KMS-11 (cell line): Measurements from ENCODE around the gene MAML3.

ENCODE experiments used
- H2AFZ ChIP-seq: fragments of 200-600 bp; sonication (generic); 2 replicates; pipeline ENCODE4 v1.6.1; 2016; ENCODE audit warnings: antibody characterized with exemption, mixed run types, low read depth
- H3K27ac ChIP-seq: fragments of 200-600 bp; sonication (generic); 2 replicates; pipeline ENCODE4 v1.6.1; 2016; ENCODE audit warnings: mild to moderate bottlenecking, mixed run types
- H3K27me3 ChIP-seq: fragments of 200-600 bp; sonication (generic); 2 replicates; pipeline ENCODE4 v1.6.1; 2017; ENCODE audit warnings: mild to moderate bottlenecking, low read depth, mixed run types, moderate library complexity; ENCODE audit not compliant: insufficient read depth
- H3K36me3 ChIP-seq: fragments of 200-600 bp; sonication (generic); 2 replicates; pipeline ENCODE4 v1.6.1; 2017; ENCODE audit warnings: mild to moderate bottlenecking, mixed run types; ENCODE audit not compliant: insufficient read depth
- H3K4me1 ChIP-seq: fragments of 200-600 bp; sonication (generic); 2 replicates; pipeline ENCODE4 v1.6.1; 2016; ENCODE audit warnings: mild to moderate bottlenecking, low read depth, mixed run types; ENCODE audit not compliant: poor library complexity, severe bottlenecking
- H3K4me2 ChIP-seq: fragments of 200-600 bp; sonication (generic); 2 replicates; pipeline ENCODE4 v1.7.0; 2016; ENCODE audit warnings: mild to moderate bottlenecking, mixed run types
- H3K4me3 ChIP-seq: fragments of 200-600 bp; sonication (generic); IDR thresholded peaks from 2 replicates; pipeline ENCODE4 v1.6.1; 2017; ENCODE audit warnings: low read depth, low read length, mixed read lengths; ENCODE audit not compliant: insufficient read depth
- H3K79me2 ChIP-seq: fragments of 200-600 bp; sonication (generic); 2 replicates; pipeline ENCODE4 v1.6.1; 2016; ENCODE audit warnings: low read depth, mixed run types; ENCODE audit not compliant: insufficient read depth
- H3K9ac ChIP-seq: fragments of 200-600 bp; sonication (generic); 2 replicates; pipeline ENCODE4 v1.6.1; 2016; ENCODE audit warnings: mild to moderate bottlenecking, mixed run types
- H4K20me1 ChIP-seq: fragments of 200-600 bp; sonication (generic); 2 replicates; pipeline ENCODE4 v1.6.1; 2016; ENCODE audit warnings: mild to moderate bottlenecking, mixed run types; ENCODE audit not compliant: insufficient read depth
- CTCF ChIP-seq: fragments of 200-600 bp; sonication (generic); conservative IDR thresholded peaks from 2 replicates; pipeline ENCODE4 v1.6.1; 2017; ENCODE audit warnings: low read depth, mild to moderate bottlenecking, antibody characterized with exemption, low read length, moderate library complexity, mixed read lengths

Gene MAML3

GRCh38 chr4:139902321-139903320 is 251.4 kb downstream of the MAML3 start:
- H3K27me3 ChIP-seq, result no peaks in the 10 kb centered on the region
- no peak overlapping the region for H3K9ac ChIP-seq
- TF ChIP-seq CTCF, result no peak
- no peak overlapping the region for H2AFZ ChIP-seq
- H3K4me2 ChIP-seq, result no peak overlapping the region
- no peak overlapping the region for H3K27ac ChIP-seq
- H3K79me2 ChIP-seq, result no peaks in the 10 kb centered on the region
- H3K36me3 ChIP-seq, result no peaks in the 10 kb centered on the region
- no peaks in the 10 kb centered on the region for H4K20me1 ChIP-seq
- H3K4me1 ChIP-seq, result peaks cover 19% of the 10 kb centered on the region
- no peak overlapping the region for H3K4me3 ChIP-seq

- Histone ChIP-seq H2AFZ (no peak overlapping the region), H3K36me3 (no peaks in the 10 kb centered on the region), H3K79me2 (no peaks in the 10 kb centered on the region), H3K27ac (no peak overlapping the region), H3K4me1 (peaks cover 14% of the 10 kb centered on the region), H4K20me1 (no peaks in the 10 kb centered on the region), H3K27me3 (no peaks in the 10 kb centered on the region), H3K4me3 (no peak overlapping the region), H3K4me2 (no peak overlapping the region), H3K9ac (no peak overlapping the region)
- TF ChIP-seq CTCF, result no peak
These were observed 252.3 kb downstream of the MAML3 start for GRCh38 chr4:139901531-139902320.

GRCh38 chr4:139900964-139901376 is 253.0 kb downstream of the MAML3 start:
- peaks cover 12% of the 10 kb centered on the region for H3K4me1 ChIP-seq
- H2AFZ ChIP-seq, result no peak overlapping the region
- H3K79me2 ChIP-seq, result no peaks in the 10 kb centered on the region
- H3K4me3 ChIP-seq, result no peak overlapping the region
- H3K36me3 ChIP-seq, result no peaks in the 10 kb centered on the region
- no peaks in the 10 kb centered on the region for H4K20me1 ChIP-seq
- no peak overlapping the region for H3K27ac ChIP-seq
- H3K27me3 ChIP-seq, result no peaks in the 10 kb centered on the region
- no peak overlapping the region for H3K4me2 ChIP-seq
- TF ChIP-seq CTCF, result no peak
- no peak overlapping the region for H3K9ac ChIP-seq

- no peak overlapping the region for H3K27ac ChIP-seq
- no peaks in the 10 kb centered on the region for H3K79me2 ChIP-seq
- peaks cover 12% of the 10 kb centered on the region for H3K4me1 ChIP-seq
- H3K4me2 ChIP-seq, result no peak overlapping the region
- H3K9ac ChIP-seq, result no peak overlapping the region
- H2AFZ ChIP-seq, result no peak overlapping the region
- H4K20me1 ChIP-seq, result no peaks in the 10 kb centered on the region
- TF ChIP-seq CTCF, result no peak
- H3K36me3 ChIP-seq, result no peaks in the 10 kb centered on the region
- H3K27me3 ChIP-seq, result no peaks in the 10 kb centered on the region
- H3K4me3 ChIP-seq, result no peak overlapping the region
These were observed 254.6 kb downstream of the MAML3 start for GRCh38 chr4:139899346-139899745.
